ENCODE results near the gene CTSO. TPM values are rescaled to one million over a fixed set of nuclear protein-coding genes. Genes with fewer than 3 reads are reported as not detected.

Gene CTSO
- total RNA-seq (10 to 100 TPM; 15.2 to 16.5 TPM), polyA plus RNA-seq (10 to 100 TPM; 36.8 to 39.6 (median 38.4) TPM), total RNA-seq (8.1 to 31.0 (median 19.2) reads per million in 6 experiments)

- H3K9me3 Mint-ChIP-seq = no peaks in the 10 kb centered on the region
- H3K27me3 Mint-ChIP-seq = peaks cover 8 to 12% (median 8%) of the 10 kb centered on the region in 5 donors
- DNase-seq (peak; percentile 46 to 84 (median 73)), ATAC-seq (peak; percentile 87 to 94)
- H3K4me1 Mint-ChIP-seq = peaks cover 7 to 49% (median 35%) of the 10 kb centered on the region in 4 donors
- peak within 1 kb of the TSS; percentile 98 to 100 (median 99) for H3K27ac Mint-ChIP-seq
- POLR2A ChIA-PET = interaction anchor here (0.8 to 2.0 kb wide), 6 partner anchors 9 to 1420 kb away, joined by 3 to 8 read pairs (median 6); partner anchors contain the start of genes MAP9 and PLRG1
- peak within 1 kb of the TSS; percentile 97 to 100 (median 99) for H3K4me3 Mint-ChIP-seq
- H3K36me3 Mint-ChIP-seq = peaks cover 0 to 2% (median 1%) of the 10 kb centered on the region in 3 donors
These were observed at the start of gene CTSO for GRCh38 chr4:155953151-155954117. CTSO (minus strand) TSS chr4:155953866; CDS start chr4:155953847, 19 bp downstream.

GRCh38 chr4:156000491-156000890, 46.8 kb upstream of the CTSO start:
- DNase-seq = no peak
- no peak overlapping the region for H3K4me3 Mint-ChIP-seq
- peaks cover 3 to 14% (median 13%) of the 10 kb centered on the region in 5 donors for H3K27me3 Mint-ChIP-seq
- H3K27ac Mint-ChIP-seq = no peak overlapping the region
- H3K36me3 Mint-ChIP-seq = peaks cover 0 to 4% (median 0%) of the 10 kb centered on the region in 3 donors
- ATAC-seq = no peak
- no peaks in the 10 kb centered on the region for H3K4me1 Mint-ChIP-seq
- H3K9me3 Mint-ChIP-seq = peaks cover 0 to 13% (median 2%) of the 10 kb centered on the region in 9 donors
- POLR2A ChIA-PET = no interaction called here

GRCh38 chr4:155999725-156000124, 46.1 kb upstream of the CTSO start:
- Mint-ChIP-seq H3K27me3 (peaks cover 3 to 16% (median 13%) of the 10 kb centered on the region in 5 donors), H3K9me3 (peaks cover 0 to 13% (median 2%) of the 10 kb centered on the region in 9 donors), H3K36me3 (peaks cover 0 to 4% (median 0%) of the 10 kb centered on the region in 3 donors), H3K4me1 (no peaks in the 10 kb centered on the region), H3K4me3 (no peak overlapping the region), H3K27ac (no peak overlapping the region)
- POLR2A ChIA-PET = no interaction called here
- ATAC-seq (no peak), DNase-seq (no peak)

GRCh38 chr4:155995069-155995468, 41.4 kb upstream of the CTSO start:
- Mint-ChIP-seq H3K9me3 (no peaks in the 10 kb centered on the region), H3K4me1 (no peaks in the 10 kb centered on the region), H3K36me3 (no peaks in the 10 kb centered on the region), H3K27ac (no peak overlapping the region), H3K27me3 (peaks cover 0 to 8% (median 8%) of the 10 kb centered on the region in 5 donors), H3K4me3 (no peak overlapping the region)
- DNase-seq (no peak), ATAC-seq (no peak)
- POLR2A ChIA-PET = no interaction called here

GRCh38 chr4:155984106-155984797, 30.6 kb upstream of the CTSO start:
- H3K4me3 Mint-ChIP-seq = no peak overlapping the region
- no peak overlapping the region for H3K27ac Mint-ChIP-seq
- ATAC-seq (no peak), DNase-seq (no peak)
- POLR2A ChIA-PET = no interaction called here
- H3K27me3 Mint-ChIP-seq = peaks cover 0 to 18% (median 5%) of the 10 kb centered on the region in 5 donors
- no peaks in the 10 kb centered on the region for H3K4me1 Mint-ChIP-seq
- peaks cover 0 to 10% (median under 1%) of the 10 kb centered on the region in 9 donors for H3K9me3 Mint-ChIP-seq
- H3K36me3 Mint-ChIP-seq = peaks cover 0 to 4% (median 0%) of the 10 kb centered on the region in 3 donors

- H3K27me3 Mint-ChIP-seq = peaks cover 0 to 12% (median 4%) of the 10 kb centered on the region in 5 donors
- peaks cover 0 to 15% (median 4%) of the 10 kb centered on the region in 9 donors for H3K9me3 Mint-ChIP-seq
- no peak for ATAC-seq
- H3K4me1 Mint-ChIP-seq = no peaks in the 10 kb centered on the region
- no peak overlapping the region for H3K4me3 Mint-ChIP-seq
- peaks cover 0 to 4% (median 0%) of the 10 kb centered on the region in 3 donors for H3K36me3 Mint-ChIP-seq
- POLR2A ChIA-PET = no interaction called here
- H3K27ac Mint-ChIP-seq = no peak overlapping the region
- DNase-seq = no peak
These were observed 29.2 kb upstream of the CTSO start for GRCh38 chr4:155982736-155983385.

- Mint-ChIP-seq H3K27ac (no peak overlapping the region), H3K4me1 (no peaks in the 10 kb centered on the region), H3K9me3 (peaks cover 0 to 20% (median 4%) of the 10 kb centered on the region in 9 donors), H3K4me3 (no peak overlapping the region), H3K36me3 (peaks cover 0 to 8% (median 0%) of the 10 kb centered on the region in 3 donors), H3K27me3 (peaks cover 0 to 27% (median 4%) of the 10 kb centered on the region in 5 donors)
- DNase-seq = no peak
- no peak for ATAC-seq
- POLR2A ChIA-PET = no interaction called here
These were observed 25.1 kb upstream of the CTSO start for GRCh38 chr4:155978810-155979209.

- Mint-ChIP-seq H3K27ac (no peak overlapping the region), H3K9me3 (peaks cover 0 to 17% (median 4%) of the 10 kb centered on the region in 9 donors), H3K4me3 (no peak overlapping the region), H3K4me1 (no peaks in the 10 kb centered on the region), H3K27me3 (peaks cover 0 to 27% (median 5%) of the 10 kb centered on the region in 5 donors), H3K36me3 (peaks cover 0 to 4% (median 0%) of the 10 kb centered on the region in 3 donors)
- no peak for ATAC-seq
- DNase-seq = no peak
- POLR2A ChIA-PET = no interaction called here
These were observed 21.8 kb upstream of the CTSO start for GRCh38 chr4:155975511-155975910.

- Mint-ChIP-seq H3K36me3 (peaks cover 0 to 4% (median 0%) of the 10 kb centered on the region in 3 donors), H3K9me3 (peaks cover 0 to 16% (median 4%) of the 10 kb centered on the region in 9 donors), H3K4me3 (no peak overlapping the region), H3K27ac (no peak overlapping the region), H3K4me1 (no peaks in the 10 kb centered on the region), H3K27me3 (peaks cover 0 to 27% (median 5%) of the 10 kb centered on the region in 5 donors)
- POLR2A ChIA-PET = no interaction called here
- no peak for ATAC-seq
- no peak for DNase-seq
These were observed 21.3 kb upstream of the CTSO start for GRCh38 chr4:155974996-155975395.

GRCh38 chr4:155974476-155974749, 20.7 kb upstream of the CTSO start:
- POLR2A ChIA-PET = no interaction called here
- H3K27ac Mint-ChIP-seq = no peak overlapping the region
- ATAC-seq (no peak), DNase-seq (no peak)
- peaks cover 0 to 4% (median 0%) of the 10 kb centered on the region in 3 donors for H3K36me3 Mint-ChIP-seq
- H3K4me3 Mint-ChIP-seq = no peak overlapping the region
- no peaks in the 10 kb centered on the region for H3K4me1 Mint-ChIP-seq
- peaks cover 0 to 33% (median 6%) of the 10 kb centered on the region in 5 donors for H3K27me3 Mint-ChIP-seq
- H3K9me3 Mint-ChIP-seq = peaks cover 0 to 11% (median 4%) of the 10 kb centered on the region in 9 donors

GRCh38 chr4:155973639-155974475, 20.2 kb upstream of the CTSO start:
- ATAC-seq (no peak), DNase-seq (no peak)
- Mint-ChIP-seq H3K4me3 (no peak overlapping the region), H3K27me3 (peaks cover 0 to 36% (median 6%) of the 10 kb centered on the region in 5 donors), H3K4me1 (no peaks in the 10 kb centered on the region), H3K9me3 (peaks cover 0 to 5% (median 2%) of the 10 kb centered on the region in 9 donors), H3K36me3 (peaks cover 0 to 4% (median 0%) of the 10 kb centered on the region in 3 donors), H3K27ac (no peak overlapping the region)
- POLR2A ChIA-PET = no interaction called here

- POLR2A ChIA-PET = no interaction called here
- ATAC-seq (no peak), DNase-seq (no peak)
- Mint-ChIP-seq H3K9me3 (peaks cover 0 to 2% (median 0%) of the 10 kb centered on the region in 9 donors), H3K27ac (no peak overlapping the region), H3K4me3 (no peak overlapping the region), H3K4me1 (no peaks in the 10 kb centered on the region), H3K27me3 (peaks cover 3 to 31% (median 12%) of the 10 kb centered on the region in 5 donors), H3K36me3 (no peaks in the 10 kb centered on the region)
These were observed 18.4 kb upstream of the CTSO start for GRCh38 chr4:155972098-155972497.
